IMR-90 (cell line): Measurements from ENCODE around the gene SEBOX. TPM values are rescaled to one million over a fixed set of nuclear protein-coding genes. Genes with fewer than 3 reads are reported as not detected.

Experiments used
- ATAC-seq: fragments of 200-7000 bp; cut with Tn5 transposase; 2 replicates; pipeline ENCODE4 v1.9.1; 2020; ENCODE audit warnings: low read depth, mild to moderate bottlenecking, moderate library complexity
- BruUV-seq: library from RNA; stranded (reverse); fragments of 400-500 nt; replicated peaks from 2 replicates; lab custom pipeline; 2021; lab: Mats Ljungman, UMichigan
- CTCF ChIA-PET: fragments of 300-600 bp; formaldehyde crosslinking; extraction: SDS; loops from one replicate; lab custom pipeline; 2021; ENCODE audit warnings: antibody characterized with exemption; lab: Yijun Ruan, JAX
- POLR2A ChIA-PET: fragments of 300-600 bp; sonication (Branson Sonifier 250); formaldehyde crosslinking; loops from one replicate; lab custom pipeline; 2022; ENCODE audit warnings: antibody characterized with exemption; ENCODE audit not compliant: unreplicated experiment; lab: Charles Lee
- DNase-seq: peaks from one replicate; pipeline ENCODE4 v3.0.0; 2013
- H2AFZ ChIP-seq: replicated peaks from 2 replicates; pipeline ENCODE3; 2013; ENCODE audit warnings: low read length, mild to moderate bottlenecking; ENCODE audit not compliant: poor library complexity
- H2AK5ac ChIP-seq: 2 replicates; pipeline ENCODE4 v1.6.1; 2013; ENCODE audit warnings: low read depth, low read length, inconsistent platforms
- H2AK9ac ChIP-seq: replicated peaks from 2 replicates; pipeline ENCODE3; 2013; ENCODE audit warnings: mild to moderate bottlenecking, low read depth, low read length, moderate library complexity; ENCODE audit not compliant: poor library complexity
- H2BK120ac ChIP-seq: 2 replicates; pipeline ENCODE4 v1.6.1; 2013; ENCODE audit warnings: low read depth, low read length, inconsistent platforms
- H2BK15ac ChIP-seq: 3 replicates; pipeline ENCODE4 v1.6.1; 2013; ENCODE audit warnings: low read depth, low read length, inconsistent platforms
- H2BK20ac ChIP-seq: 2 replicates; pipeline ENCODE4 v1.6.1; 2013; ENCODE audit warnings: low read depth, mild to moderate bottlenecking, inconsistent platforms, low read length, moderate library complexity
- H2BK5ac ChIP-seq: 2 replicates; pipeline ENCODE4 v1.6.1; 2013; ENCODE audit warnings: mild to moderate bottlenecking, low read depth, low read length, inconsistent platforms; ENCODE audit not compliant: poor library complexity, severe bottlenecking
- H3K14ac ChIP-seq: replicated peaks from 2 replicates; pipeline ENCODE4 v1.6.1; 2013; ENCODE audit warnings: low read depth, low read length, inconsistent platforms
- H3K18ac ChIP-seq: 2 replicates; pipeline ENCODE4 v1.6.1; 2013; ENCODE audit warnings: low read depth, low read length, control low read depth
- H3K23ac ChIP-seq: 2 replicates; pipeline ENCODE4 v1.6.1; 2013; ENCODE audit warnings: low read depth, low read length, inconsistent platforms
- H3K27ac ChIP-seq: 2 replicates; pipeline ENCODE4 v1.5.1; 2013; ENCODE audit warnings: mild to moderate bottlenecking, control low read depth, low read length; ENCODE audit not compliant: insufficient read depth
- H3K27me3 ChIP-seq: 2 replicates; pipeline ENCODE4 v1.6.1; 2013; ENCODE audit warnings: low read length; ENCODE audit not compliant: control insufficient read depth, insufficient read depth
- H3K36me3 ChIP-seq: 2 replicates; pipeline ENCODE4 v1.6.1; 2013; ENCODE audit warnings: low read length, mixed read lengths; ENCODE audit not compliant: control insufficient read depth, insufficient read depth
- H3K4ac ChIP-seq: 2 replicates; pipeline ENCODE4 v1.6.1; 2013; ENCODE audit warnings: low read depth, low read length, inconsistent platforms
- H3K4me1 ChIP-seq: 2 replicates; pipeline ENCODE4 v1.6.1; 2013; ENCODE audit warnings: low read length, mixed read lengths; ENCODE audit not compliant: control insufficient read depth, insufficient read depth
- H3K4me2 ChIP-seq: 2 replicates; pipeline ENCODE4 v1.6.1; 2013; ENCODE audit warnings: low read depth, mild to moderate bottlenecking, control low read depth, low read length, moderate library complexity
- H3K4me3 ChIP-seq: 2 replicates; pipeline ENCODE4 v1.5.1; 2013; ENCODE audit warnings: low read depth, mild to moderate bottlenecking, control low read depth, low read length, moderate library complexity; ENCODE audit not compliant: insufficient read depth
- H3K56ac ChIP-seq: 2 replicates; pipeline ENCODE4 v1.6.1; 2013; ENCODE audit warnings: low read length, inconsistent platforms; ENCODE audit not compliant: insufficient read depth; ENCODE audit errors: extremely low read depth
- H3K79me1 ChIP-seq, 2 experiments: 2 replicates each; pipeline ENCODE4 v1.6.1; 2013; ENCODE audit warnings: low read length in 2 of 2, inconsistent platforms in 1 of 2, low read depth in 1 of 2
- H3K9ac ChIP-seq: 2 replicates; pipeline ENCODE4 v1.6.1; 2013; ENCODE audit warnings: low read depth, low read length, control low read depth
- H3K9me1 ChIP-seq: 2 replicates; pipeline ENCODE4 v1.6.1; 2013; ENCODE audit warnings: low read length, inconsistent platforms; ENCODE audit not compliant: insufficient read depth
- H3K9me3 ChIP-seq: 2 replicates; pipeline ENCODE4 v1.6.1; 2013; ENCODE audit warnings: low read length; ENCODE audit not compliant: control insufficient read depth, insufficient read depth
- H4K20me1 ChIP-seq: 2 replicates; pipeline ENCODE4 v1.6.1; 2013; ENCODE audit warnings: low read length, inconsistent platforms; ENCODE audit not compliant: insufficient read depth
- H4K5ac ChIP-seq: 2 replicates; pipeline ENCODE4 v1.6.1; 2013; ENCODE audit warnings: mild to moderate bottlenecking, low read depth, low read length, control low read depth
- H4K8ac ChIP-seq, 2 experiments: 2 replicates each; pipeline ENCODE4 v1.6.1; 2013; ENCODE audit warnings: low read depth in 2 of 2, low read length in 2 of 2, control low read depth in 1 of 2, inconsistent platforms in 1 of 2
- H4K91ac ChIP-seq: 2 replicates; pipeline ENCODE4 v1.6.1; 2013; ENCODE audit warnings: low read depth, low read length, inconsistent platforms; ENCODE audit not compliant: insufficient read depth
- CEBPB ChIP-seq: IDR thresholded peaks from 2 replicates; pipeline ENCODE4 v1.6.1; 2012; ENCODE audit warnings: low read depth, low read length, improper control_type of control experiment
- RAD21 ChIP-seq: IDR thresholded peaks from 2 replicates; pipeline ENCODE4 v1.6.1; 2012; ENCODE audit warnings: low read length, improper control_type of control experiment
- WGBS, 2 experiments: methylation state at CpG; one replicate each; pipeline versions ENCODE4 v1.1.5 to v1.1.7; 2013; ENCODE audit warnings: missing lambda C conversion rate in 2 of 2; ENCODE audit not compliant: insufficient read length in 1 of 2; ENCODE audit errors: extremely low coverage in 2 of 2; 5-methylcytosine and 5-hydroxymethylcytosine counted together
- dilution Hi-C: fragments of 300-500 bp; cut with HindIII; formaldehyde crosslinking; loops from one replicate; pipeline ENCODE4 v1.14.3; 2018; ENCODE audit warnings: low sequenced_read_pairs; ENCODE audit not compliant: unreplicated experiment
- in situ Hi-C: fragments of 300-500 bp; cut with MboI; formaldehyde crosslinking; loops from 3 replicates; pipeline ENCODE4 v1.14.3; 2019; ENCODE audit warnings: low sequenced_read_pairs, inconsistent platforms, mixed read lengths
- intact Hi-C: fragments of 100-400 bp; cut with micrococcal nuclease; formaldehyde crosslinking; loops from 2 replicates; pipeline ENCODE4 v1.10.0; 2022
- polyA plus RNA-seq, 3 experiments: library from polyadenylated mRNA; depleted of rRNA; stranded (reverse); fragments of >200 nt; gene quantifications; 2 replicates each; pipeline ENCODE4 v1.2.3, GENCODE V29; 2012; ENCODE audit warnings: low replicate concordance in 1 of 3
- total RNA-seq: library from RNA; depleted of rRNA; stranded (reverse); fragments of >200 nt; gene quantifications from 2 replicates; pipeline ENCODE4 v1.2.3, GENCODE V29; 2012

The SEBOX gene
- total and polyA plus RNA-seq, 2 of the 4 experiments (the other 2 are of a cell fraction) = not detected

- TF ChIP-seq RAD21 (no peak), CEBPB (0 out of 2 replicates have a peak, but pooled peaks have one; percentile 38)
- Histone ChIP-seq H2AK5ac (no peak overlapping the region), H2BK5ac (no peak overlapping the region), H3K4me1 (peaks cover 7% of the 10 kb centered on the region; the same call in 1 of the 2 replicates), H3K36me3 (peaks cover 14% of the 10 kb centered on the region), H3K4me2 (no peak overlapping the region), H3K23ac (no peak overlapping the region), H3K56ac (no peak overlapping the region), H2BK20ac (no peak overlapping the region), H2AK9ac (no peak overlapping the region), H2BK15ac (no peak overlapping the region), H4K5ac (no peak overlapping the region), H4K8ac (no peak overlapping the region), H2BK120ac (no peak overlapping the region), H3K27me3 (no peaks in the 10 kb centered on the region), H4K91ac (no peak overlapping the region), H3K27ac (no peak overlapping the region), H3K9me3 (no peaks in the 10 kb centered on the region), H3K4me3 (no peak overlapping the region), H2AFZ (no peak overlapping the region), H3K79me1 (peaks cover 30 to 38% of the 10 kb centered on the region in 2 experiments; a peak in 3 of 4 replicates), H3K4ac (no peak overlapping the region), H3K9ac (no peak overlapping the region), H4K20me1 (no peaks in the 10 kb centered on the region), H3K18ac (no peak overlapping the region), H3K14ac (no peak overlapping the region), H3K9me1 (no peaks in the 10 kb centered on the region; the same call in 1 of the 2 replicates)
- WGBS, 2 experiments = no CpG with 5 or more reads among the region's 5 CpGs
- ChIA-PET CTCF (no interaction called here), POLR2A (no interaction called here)
- intact Hi-C loops (loop anchor here (10.0 kb wide), 1 partner anchor 520 kb away; the partner anchor contains the start of gene NOS2), in situ Hi-C loops (loop anchor here (10.0 kb wide), 1 partner anchor 280 kb away; the partner anchor contains the start of gene NLK), dilution Hi-C loops (no loop called here)
- no peak for DNase-seq
- no peak for ATAC-seq
- BruUV-seq = no TSS peak
Measured at GRCh38 chr17:28324267-28324745, 40.7 kb downstream of the SEBOX start.
